Activated naive CD4-positive, alpha-beta T cell treated with anti-CD3 and anti-CD28 coated beads, Interleukin-2, amount 10 ng/mL, durations not matched to agents 7 days and 5 days (primary cell): Measurements from ENCODE around the gene SLC25A51.
"Not testable (repeated sequence)": the region's sequence is repeated elsewhere in the genome, so short reads cannot be mapped to it uniquely, and the experiment has no call there.

Experiments used
- CTCF ChIA-PET: fragments of 350-600 bp; sonication (Branson Sonifier 250); formaldehyde crosslinking; loops from one replicate; lab custom pipeline; 2021; ENCODE audit warnings: antibody characterized with exemption; lab: Charles Lee
- DNase-seq: peaks from one replicate; pipeline ENCODE4 v3.0.0-alpha.2; 2020
- H3K27ac Mint-ChIP-seq: one replicate; pipeline ENCODE4 v1.8.0; 2021; ENCODE audit warnings: mild to moderate bottlenecking, moderate library complexity, mixed read lengths
- H3K27me3 Mint-ChIP-seq: one replicate; pipeline ENCODE4 v1.8.0; 2021; ENCODE audit warnings: mild to moderate bottlenecking, mixed read lengths
- H3K36me3 Mint-ChIP-seq: one replicate; pipeline ENCODE4 v1.8.0; 2021; ENCODE audit warnings: mixed read lengths
- H3K4me1 Mint-ChIP-seq: one replicate; pipeline ENCODE4 v1.8.0; 2021; ENCODE audit warnings: mixed read lengths
- H3K4me3 Mint-ChIP-seq: one replicate; pipeline ENCODE4 v1.8.0; 2021; ENCODE audit warnings: mild to moderate bottlenecking, moderate library complexity, mixed read lengths
- H3K9me3 Mint-ChIP-seq: one replicate; pipeline ENCODE4 v1.8.0; 2021; ENCODE audit warnings: mixed read lengths

The SLC25A51 gene

GRCh38 chr9:37892063-37892462 is 11.9 kb downstream of the SLC25A51 start:
- Mint-ChIP-seq H3K4me1 (no peaks in the 10 kb centered on the region), H3K36me3 (peaks cover 56% of the 10 kb centered on the region), H3K9me3 (no peaks in the 10 kb centered on the region), H3K4me3 (no peak overlapping the region), H3K27ac (no peak overlapping the region), H3K27me3 (no peaks in the 10 kb centered on the region)
- no peak for DNase-seq
- CTCF ChIA-PET, result interaction anchor here (1.2 kb wide), 1 partner anchor 22 kb away, joined by 4 read pairs; no protein-coding TSS in a partner anchor

GRCh38 chr9:37891042-37891441 is 12.9 kb downstream of the SLC25A51 start:
- peaks cover 57% of the 10 kb centered on the region for H3K36me3 Mint-ChIP-seq
- H3K9me3 Mint-ChIP-seq, H3K27ac Mint-ChIP-seq, H3K4me3 Mint-ChIP-seq, H3K4me1 Mint-ChIP-seq, H3K27me3 Mint-ChIP-seq, DNase-seq: not testable (repeated sequence)
- CTCF ChIA-PET, result interaction anchor here (0.6 kb wide), 1 partner anchor 593 kb away, joined by 3 read pairs; no protein-coding TSS in a partner anchor

GRCh38 chr9:37889536-37889935 is 14.4 kb downstream of the SLC25A51 start:
- H3K4me1 Mint-ChIP-seq, result peaks cover 6% of the 10 kb centered on the region
- no peak for DNase-seq
- CTCF ChIA-PET, result interaction anchor here (0.6 to 0.9 kb wide), 2 partner anchors 9 to 31 kb away, joined by 3 read pairs; no protein-coding TSS in a partner anchor
- no peaks in the 10 kb centered on the region for H3K9me3 Mint-ChIP-seq
- H3K4me3 Mint-ChIP-seq, result no peak overlapping the region
- H3K36me3 Mint-ChIP-seq, result peaks cover 55% of the 10 kb centered on the region
- H3K27me3 Mint-ChIP-seq, result no peaks in the 10 kb centered on the region
- no peak overlapping the region for H3K27ac Mint-ChIP-seq

DNA sequence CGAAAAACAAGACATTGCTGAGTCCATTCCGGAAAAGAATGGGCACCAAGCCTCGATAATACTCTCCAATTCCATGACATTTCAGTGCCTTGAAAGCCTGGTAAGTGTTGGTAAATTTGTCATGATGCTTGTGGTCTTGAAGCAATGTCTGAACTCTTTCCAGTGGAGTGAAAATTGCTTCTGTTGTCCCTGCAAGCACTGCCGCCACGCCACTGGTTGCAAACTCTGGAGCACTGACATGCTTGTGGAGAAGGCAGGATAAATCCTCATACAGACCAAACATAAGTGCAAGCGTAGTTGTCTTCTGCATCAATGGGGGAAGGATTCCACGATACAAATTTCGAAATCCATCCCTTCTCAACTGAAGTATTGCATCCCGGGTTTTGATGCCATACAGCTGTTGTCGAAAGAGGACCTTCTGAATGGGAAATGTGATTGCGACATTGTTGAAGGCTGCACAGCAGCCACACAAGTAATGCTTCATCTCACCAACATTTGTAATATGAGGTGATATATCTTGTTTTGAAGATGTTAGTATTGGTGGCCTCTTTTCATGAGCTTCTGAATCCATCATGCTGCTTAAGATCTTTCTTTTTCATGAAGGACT is 15.8 kb downstream of the SLC25A51 start:
- CTCF ChIA-PET, result not testable (repeated sequence)

DNA sequence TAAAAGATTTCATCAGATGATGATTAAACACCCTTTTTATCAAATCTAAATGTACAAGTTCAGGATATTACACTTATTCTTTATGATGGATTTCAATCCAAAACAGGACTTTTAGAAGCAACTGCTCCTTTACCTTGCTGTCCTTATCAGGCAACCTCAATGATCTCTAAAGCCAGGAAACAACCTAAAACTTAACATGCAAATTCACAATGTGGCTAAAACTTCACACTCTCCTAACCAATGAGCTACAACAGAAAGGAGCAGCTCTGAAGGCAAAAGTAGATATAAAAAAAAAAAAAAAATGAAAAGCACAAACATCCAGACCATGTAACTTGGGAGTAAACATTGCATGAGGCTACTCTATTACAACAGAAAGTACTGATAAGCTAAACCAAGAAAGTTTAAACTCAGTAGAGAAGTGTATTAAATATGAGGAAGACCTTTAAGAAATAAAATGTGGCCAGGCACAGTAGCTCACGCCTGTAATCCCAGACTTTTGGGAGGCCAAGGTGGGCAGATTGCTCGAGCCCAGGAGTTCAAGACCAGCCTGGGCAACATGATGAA is 22.9 kb downstream of the SLC25A51 start:
- DNase-seq, result no peak
- peaks cover 7% of the 10 kb centered on the region for H3K4me1 Mint-ChIP-seq
- H3K4me3 Mint-ChIP-seq, result no peak overlapping the region
- H3K36me3 Mint-ChIP-seq, result peaks cover 32% of the 10 kb centered on the region
- H3K27me3 Mint-ChIP-seq, result no peaks in the 10 kb centered on the region
- peaks cover 2% of the 10 kb centered on the region for H3K9me3 Mint-ChIP-seq
- CTCF ChIA-PET, result interaction anchor here (0.6 kb wide), 2 partner anchors 292 to 383 kb away, joined by 3 read pairs; no protein-coding TSS in a partner anchor
- no peak overlapping the region for H3K27ac Mint-ChIP-seq

More for the DNA sequence above, 15.8 kb downstream of the SLC25A51 start:
- H3K4me3 Mint-ChIP-seq, H3K4me1 Mint-ChIP-seq, H3K9me3 Mint-ChIP-seq, DNase-seq, H3K27me3 Mint-ChIP-seq, H3K27ac Mint-ChIP-seq: not testable (repeated sequence)
- H3K36me3 Mint-ChIP-seq, result peaks cover 45% of the 10 kb centered on the region

DNA sequence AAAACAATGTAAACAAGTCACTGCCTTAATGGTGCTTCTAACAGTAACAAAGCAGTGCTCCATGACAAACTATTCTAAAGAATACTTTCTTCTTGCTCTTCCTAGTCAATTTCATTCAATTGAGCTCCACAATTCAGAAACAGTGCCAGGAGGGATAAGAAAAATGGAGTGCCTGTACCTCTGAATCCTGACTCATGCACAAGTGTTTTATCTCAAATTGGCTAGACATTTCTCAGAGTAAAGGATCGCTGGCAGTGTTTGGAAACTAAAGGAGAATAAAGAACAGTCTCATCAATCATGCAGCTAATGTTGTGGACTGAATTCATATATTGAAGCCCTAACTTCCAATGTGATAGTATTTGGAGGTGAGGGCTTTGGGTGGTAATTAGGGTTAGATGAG is 27.6 kb downstream of the SLC25A51 start:
- Mint-ChIP-seq H3K36me3 (peaks cover 24% of the 10 kb centered on the region), H3K27me3 (no peaks in the 10 kb centered on the region), H3K9me3 (peaks cover 2% of the 10 kb centered on the region), H3K4me3 (no peak overlapping the region), H3K4me1 (no peaks in the 10 kb centered on the region), H3K27ac (no peak overlapping the region)
- CTCF ChIA-PET, result no interaction called here
- DNase-seq, result no peak

DNA sequence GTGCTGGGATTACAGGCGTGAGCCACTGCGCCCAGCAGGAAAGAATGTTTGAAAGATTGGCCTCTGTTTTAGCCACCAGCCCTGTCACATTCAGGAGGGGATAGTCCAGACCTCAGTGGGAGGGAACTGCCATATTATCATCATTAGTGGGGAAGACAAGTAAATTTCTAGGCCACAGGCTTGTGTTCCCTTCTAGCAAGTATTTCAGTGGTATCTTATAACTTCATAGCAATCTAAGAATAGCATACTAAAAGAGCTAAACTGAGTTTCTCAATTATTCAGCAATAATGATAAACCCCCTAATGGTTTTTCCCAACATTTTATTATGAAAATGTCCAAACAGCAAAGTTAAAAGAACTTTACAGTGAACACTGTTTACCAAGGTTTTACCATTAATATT is 30.0 kb downstream of the SLC25A51 start:
- Mint-ChIP-seq H3K4me3 (no peak overlapping the region), H3K27ac (no peak overlapping the region), H3K27me3 (no peaks in the 10 kb centered on the region), H3K9me3 (peaks cover 2% of the 10 kb centered on the region), H3K36me3 (peaks cover 16% of the 10 kb centered on the region), H3K4me1 (no peaks in the 10 kb centered on the region)
- no peak for DNase-seq
- CTCF ChIA-PET, result no interaction called here

- CTCF ChIA-PET, result no interaction called here
- DNase-seq, result no peak
- no peak overlapping the region for H3K27ac Mint-ChIP-seq
Measured at GRCh38 chr9:37870799-37871176, 33.1 kb downstream of the SLC25A51 start.

DNA sequence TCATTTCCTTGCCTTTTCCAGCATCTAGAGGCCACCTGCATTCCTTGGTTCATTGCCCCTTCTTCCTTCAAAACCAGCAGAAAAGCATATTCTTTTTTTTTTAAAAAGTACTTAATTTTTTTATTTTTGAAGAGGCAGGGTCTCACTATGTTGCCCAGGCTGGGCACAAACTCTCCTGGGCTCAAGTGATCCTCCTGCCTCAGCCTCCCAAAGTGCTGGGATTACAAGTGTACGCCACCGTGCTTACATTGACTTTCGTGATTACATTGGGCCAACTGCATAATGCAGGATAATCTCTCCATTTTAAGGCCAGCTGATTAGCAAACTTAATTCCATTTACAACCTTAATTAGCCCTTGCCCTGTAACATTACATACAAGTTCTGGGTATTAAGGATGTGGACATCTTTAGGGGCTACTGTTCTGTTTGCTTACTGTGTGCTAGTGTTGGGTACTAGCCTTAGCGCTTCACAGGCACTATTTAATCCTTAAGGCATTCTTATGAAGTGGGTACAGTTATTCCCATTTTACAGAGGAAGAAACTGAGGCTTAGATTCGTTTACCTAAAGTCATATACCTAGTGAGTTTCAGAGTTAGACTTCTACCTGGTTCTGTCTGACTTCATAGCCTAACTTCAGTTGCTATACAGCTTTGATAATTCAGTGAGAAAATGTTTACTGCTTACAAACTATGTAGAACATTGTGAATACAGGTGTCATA is 33.7 kb downstream of the SLC25A51 start:
- Mint-ChIP-seq H3K36me3 (peaks cover 7% of the 10 kb centered on the region), H3K4me1 (no peaks in the 10 kb centered on the region), H3K27ac (no peak overlapping the region), H3K27me3 (no peaks in the 10 kb centered on the region), H3K4me3 (no peak overlapping the region), H3K9me3 (no peaks in the 10 kb centered on the region)
- no peak for DNase-seq
- CTCF ChIA-PET, result no interaction called here

More at GRCh38 chr9:37870799-37871176, 33.1 kb downstream of the SLC25A51 start:
- H3K36me3 Mint-ChIP-seq, result peaks cover 7% of the 10 kb centered on the region
- no peak overlapping the region for H3K4me3 Mint-ChIP-seq
- no peaks in the 10 kb centered on the region for H3K27me3 Mint-ChIP-seq
- H3K4me1 Mint-ChIP-seq, result no peaks in the 10 kb centered on the region
- H3K9me3 Mint-ChIP-seq, result no peaks in the 10 kb centered on the region

DNA sequence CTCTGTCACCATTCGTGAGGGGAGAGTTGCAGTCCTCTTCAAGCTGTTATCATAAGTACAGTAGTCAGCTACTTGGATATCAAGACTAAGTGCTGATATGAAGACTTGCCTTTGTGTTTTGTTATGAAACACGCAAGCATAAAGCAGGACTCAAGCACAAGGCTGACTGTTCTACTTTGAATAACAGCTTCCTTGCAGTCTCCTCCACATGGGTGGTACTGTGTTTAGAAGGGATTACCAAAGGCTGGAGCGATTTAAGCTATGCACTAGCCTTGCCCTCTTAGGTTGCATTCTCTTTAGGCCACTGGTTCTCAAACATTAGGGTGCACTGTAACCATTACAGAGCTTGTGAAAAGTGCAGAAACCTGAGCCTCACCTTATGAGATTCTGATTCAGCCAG is 41.4 kb downstream of the SLC25A51 start:
- Mint-ChIP-seq H3K4me1 (no peaks in the 10 kb centered on the region), H3K9me3 (no peaks in the 10 kb centered on the region), H3K4me3 (no peak overlapping the region), H3K27ac (no peak overlapping the region), H3K27me3 (no peaks in the 10 kb centered on the region), H3K36me3 (peaks cover 26% of the 10 kb centered on the region)
- no peak for DNase-seq
- CTCF ChIA-PET, result no interaction called here

DNA sequence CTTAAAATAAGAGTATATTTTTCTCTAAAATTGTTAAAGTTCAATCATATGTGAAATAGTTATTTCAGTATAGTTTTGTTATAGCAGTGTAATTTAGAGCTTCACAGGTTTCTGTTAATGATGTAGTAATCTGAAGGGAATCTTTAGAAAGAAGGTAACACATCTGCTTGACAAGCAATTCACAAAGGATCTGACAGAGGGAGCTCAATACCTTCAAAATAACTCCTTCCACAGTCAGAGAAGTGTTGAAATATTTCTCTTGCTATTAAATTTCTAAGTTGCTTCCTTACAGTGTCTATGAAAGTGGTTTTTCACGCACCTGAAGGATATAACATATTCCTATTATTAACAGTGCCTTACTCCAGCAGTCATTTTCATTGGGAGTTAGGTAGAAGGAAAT is 44.9 kb downstream of the SLC25A51 start:
- Mint-ChIP-seq H3K27ac (no peak overlapping the region), H3K4me3 (no peak overlapping the region), H3K27me3 (no peaks in the 10 kb centered on the region), H3K9me3 (no peaks in the 10 kb centered on the region), H3K4me1 (no peaks in the 10 kb centered on the region), H3K36me3 (peaks cover 29% of the 10 kb centered on the region)
- CTCF ChIA-PET, result interaction anchor here (0.8 kb wide), 1 partner anchor 30 kb away, joined by 3 read pairs; no protein-coding TSS in a partner anchor
- no peak for DNase-seq

DNA sequence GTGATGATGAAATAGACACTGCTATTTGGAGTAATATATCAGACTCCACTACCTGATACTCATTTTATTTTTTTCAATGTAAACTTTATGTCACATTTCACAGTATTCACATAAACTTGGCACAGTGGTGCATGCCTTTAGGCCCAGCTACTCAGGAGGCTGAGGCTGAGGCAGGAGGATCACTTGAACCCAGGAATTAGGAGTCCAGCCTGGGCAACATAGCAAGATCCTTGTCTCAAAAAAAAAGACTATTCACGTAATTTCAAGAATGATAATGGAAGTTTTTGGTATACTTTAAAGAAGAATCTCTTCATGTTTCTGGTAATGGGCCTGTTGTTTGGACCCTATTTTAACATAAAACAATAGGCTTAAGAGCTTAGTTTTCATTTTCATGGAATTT is 47.4 kb downstream of the SLC25A51 start:
- Mint-ChIP-seq H3K27me3 (no peaks in the 10 kb centered on the region), H3K36me3 (peaks cover 24% of the 10 kb centered on the region), H3K27ac (no peak overlapping the region), H3K9me3 (no peaks in the 10 kb centered on the region), H3K4me3 (no peak overlapping the region), H3K4me1 (no peaks in the 10 kb centered on the region)
- CTCF ChIA-PET, result no interaction called here
- DNase-seq, result no peak

- H3K9me3 Mint-ChIP-seq, result no peaks in the 10 kb centered on the region
- no peak for DNase-seq
- no peaks in the 10 kb centered on the region for H3K4me1 Mint-ChIP-seq
- no peak overlapping the region for H3K4me3 Mint-ChIP-seq
- peaks cover 18% of the 10 kb centered on the region for H3K36me3 Mint-ChIP-seq
- CTCF ChIA-PET, result no interaction called here
- no peaks in the 10 kb centered on the region for H3K27me3 Mint-ChIP-seq
- no peak overlapping the region for H3K27ac Mint-ChIP-seq
Measured at GRCh38 chr9:37852222-37852621, 51.7 kb downstream of the SLC25A51 start.

DNA sequence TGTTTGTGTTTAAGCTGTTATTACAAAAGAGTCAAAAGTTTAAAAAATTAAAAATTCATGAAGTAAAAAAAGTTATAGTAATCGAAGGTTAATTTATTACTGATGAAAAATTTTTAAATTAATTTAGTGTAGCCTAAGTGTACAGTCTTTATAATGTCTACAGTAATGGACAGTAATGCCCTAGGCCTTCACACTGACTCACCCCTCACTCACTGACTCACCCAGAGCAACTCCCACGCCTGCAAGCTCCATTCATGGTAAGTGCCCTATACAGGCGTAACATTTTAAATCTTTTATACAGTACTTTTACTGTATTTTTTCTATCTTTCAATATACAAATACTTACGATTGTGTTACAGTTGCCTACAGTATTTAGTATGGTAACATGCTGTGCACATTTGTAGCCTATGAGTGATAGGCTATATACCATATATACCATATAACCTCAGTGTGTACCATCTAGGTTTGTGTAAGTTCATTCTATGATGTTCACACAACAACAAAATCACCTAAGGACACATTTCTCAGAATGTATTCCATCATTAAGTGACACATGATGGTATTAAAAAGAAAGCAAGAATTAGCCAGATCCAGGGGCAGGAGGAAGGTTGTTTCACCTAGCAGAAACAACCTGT is 63.2 kb downstream of the SLC25A51 start:
- no peaks in the 10 kb centered on the region for H3K27me3 Mint-ChIP-seq
- no peak overlapping the region for H3K4me3 Mint-ChIP-seq
- H3K27ac Mint-ChIP-seq, result no peak overlapping the region
- CTCF ChIA-PET, result no interaction called here
- no peak for DNase-seq
- peaks cover 2% of the 10 kb centered on the region for H3K4me1 Mint-ChIP-seq
- no peaks in the 10 kb centered on the region for H3K9me3 Mint-ChIP-seq
- H3K36me3 Mint-ChIP-seq, result peaks cover 5% of the 10 kb centered on the region
